ENCODE measurements around the gene DLG1.

Gene DLG1

GRCh38 chr3:197248341-197248740, 50.1 kb downstream of the DLG1 start:
- DNase-seq (ENCODE audit: low read depth in 2 of 2) = no peak

DNA sequence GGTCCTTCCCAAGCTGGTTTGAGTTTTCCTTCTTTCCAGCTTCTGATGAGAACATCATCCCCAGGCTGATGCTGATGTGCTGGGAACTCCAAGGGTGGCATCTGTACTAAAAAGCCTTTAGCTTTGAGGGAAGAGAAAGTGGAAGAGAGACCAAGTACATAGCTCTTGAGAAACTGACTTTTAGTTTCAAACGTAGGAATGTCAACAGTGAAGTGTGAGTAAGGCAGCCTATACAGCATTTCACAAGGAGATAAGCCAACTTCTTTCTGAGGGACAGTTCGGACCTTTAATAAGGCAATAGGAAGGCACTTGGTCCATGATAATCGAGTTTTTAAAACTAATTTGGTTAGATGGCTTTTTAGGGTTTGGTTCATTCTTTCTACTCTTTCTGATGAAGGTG, 53.7 kb downstream of the DLG1 start:
- DNase-seq (ENCODE audit: low read depth in 2 of 2) = no peak

DNA sequence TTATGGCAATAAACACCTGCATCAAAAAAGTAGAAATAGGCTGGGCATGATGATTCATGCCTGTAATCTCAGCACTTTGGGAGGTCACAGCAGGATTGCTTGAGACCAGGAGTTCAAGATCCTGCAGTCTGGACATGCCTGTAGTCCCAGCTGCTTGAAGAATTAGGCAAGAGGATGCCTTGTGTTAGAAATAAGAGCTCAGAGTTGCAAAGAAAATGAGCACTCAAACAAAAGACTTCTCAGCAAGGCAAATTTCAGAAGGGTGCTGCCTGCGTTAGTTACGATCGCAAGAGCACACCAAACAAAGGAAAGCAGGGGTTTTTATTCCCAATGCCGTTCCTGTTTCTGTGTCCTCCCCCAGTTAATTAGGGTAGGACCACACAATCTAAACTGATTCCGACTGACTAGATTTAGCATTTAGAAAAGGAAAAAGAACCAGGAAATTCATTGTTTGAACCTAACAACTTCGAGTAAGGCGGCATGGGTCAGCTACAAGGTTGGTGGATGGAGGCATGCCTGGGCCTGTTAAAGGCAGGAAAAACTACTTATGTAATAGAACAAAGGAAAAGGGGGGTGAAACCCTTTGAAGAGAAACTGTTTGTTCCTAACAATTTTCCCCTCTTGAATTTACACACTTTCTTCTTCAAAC, 55.5 kb downstream of the DLG1 start:
- DNase-seq (ENCODE audit: low read depth in 2 of 2) = no peak

DNA sequence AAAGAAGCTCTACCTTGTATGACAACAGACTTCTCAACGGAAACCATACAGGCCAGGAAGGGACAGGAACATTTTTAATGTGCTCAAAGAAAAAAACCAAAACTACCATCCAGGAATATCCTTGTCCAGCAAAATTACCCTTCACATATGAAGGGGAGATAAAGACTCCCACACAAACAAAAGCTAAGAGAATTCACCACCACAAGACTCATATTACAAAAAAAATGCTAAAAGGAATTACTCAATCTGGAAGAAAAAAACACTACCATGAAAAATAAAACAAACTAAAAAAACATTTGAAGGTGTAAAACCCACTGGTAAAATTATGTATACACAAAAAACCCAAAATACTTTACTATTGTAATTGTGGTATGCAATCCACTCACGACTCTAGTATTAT, 57.2 kb downstream of the DLG1 start:
- DNase-seq (ENCODE audit: low read depth in 2 of 2) = no peak

- no peak for DNase-seq (ENCODE audit: low read depth in 2 of 2)
These were observed 58.6 kb downstream of the DLG1 start for GRCh38 chr3:197239857-197240256.

DNA sequence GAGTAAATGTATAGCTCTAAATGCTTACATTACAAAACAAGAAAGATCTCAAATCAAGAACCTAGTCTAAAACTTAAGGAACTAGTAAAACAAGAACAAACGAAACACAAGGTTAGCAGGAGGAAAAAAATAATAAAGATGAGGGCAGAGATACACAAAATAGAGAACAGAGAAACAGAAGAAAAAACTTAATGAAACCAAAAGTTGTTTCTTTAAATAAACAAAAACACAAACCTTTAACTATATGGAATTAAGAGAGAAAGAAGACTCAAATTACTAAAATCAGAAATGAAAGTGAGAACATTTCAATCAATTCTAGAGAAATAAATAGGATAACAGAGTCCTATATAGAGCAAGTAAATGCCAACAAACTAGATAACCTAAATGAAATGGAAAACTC, 59.6 kb downstream of the DLG1 start:
- no peak for DNase-seq (ENCODE audit: low read depth in 2 of 2)

- no peak for DNase-seq (ENCODE audit: low read depth in 2 of 2)
These were observed 60.5 kb downstream of the DLG1 start for GRCh38 chr3:197237897-197238296.

DNA sequence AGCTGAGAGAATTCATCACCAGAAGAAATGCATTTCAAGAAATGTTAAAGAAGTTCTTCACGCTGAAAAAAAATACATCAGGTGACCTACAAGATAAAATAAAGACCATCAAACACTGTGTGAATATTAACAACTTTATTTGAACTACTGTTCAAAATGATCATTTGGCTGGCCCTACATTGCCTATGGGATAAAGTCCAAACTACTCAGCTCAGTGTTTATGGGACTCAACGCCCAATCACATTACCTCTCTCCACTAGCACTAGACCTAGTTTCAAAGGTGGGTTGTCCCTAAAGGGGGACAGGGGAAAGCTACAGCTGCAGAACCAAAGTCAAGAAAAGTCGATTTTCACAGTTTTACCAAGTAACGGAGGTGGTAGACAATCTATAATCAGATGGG, 62.0 kb downstream of the DLG1 start:
- DNase-seq (ENCODE audit: low read depth in 2 of 2) = no peak

GRCh38 chr3:197234947-197235914, 63.2 kb downstream of the DLG1 start:
- DNase-seq (ENCODE audit: low read depth in 2 of 2) = no peak

DNA sequence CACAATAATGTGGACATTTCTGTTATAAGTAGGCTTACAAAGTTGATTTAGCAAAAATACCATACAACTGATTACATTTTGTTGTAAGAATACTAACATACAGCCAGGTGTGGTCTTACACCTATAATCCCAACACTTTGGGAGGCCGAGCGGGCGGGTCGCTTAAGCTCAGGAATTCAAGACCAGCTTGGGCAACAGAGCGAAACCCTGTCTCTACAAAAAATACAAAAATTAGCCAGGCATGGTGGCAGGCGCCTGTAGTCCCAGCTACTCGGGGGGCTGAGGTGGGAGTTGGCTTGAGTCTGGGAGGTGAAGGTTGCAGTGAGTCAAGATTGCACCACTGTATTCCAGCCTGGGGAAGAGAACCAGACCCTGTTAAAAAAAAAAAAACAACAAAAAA, 67.1 kb downstream of the DLG1 start:
- no peak for DNase-seq (ENCODE audit: low read depth in 2 of 2)

- no peak for DNase-seq (ENCODE audit: low read depth in 2 of 2)
These were observed 68.6 kb downstream of the DLG1 start for GRCh38 chr3:197229836-197230235.

GRCh38 chr3:197229178-197229577, 69.2 kb downstream of the DLG1 start:
- DNase-seq (ENCODE audit: low read depth in 2 of 2) = no peak

DNA sequence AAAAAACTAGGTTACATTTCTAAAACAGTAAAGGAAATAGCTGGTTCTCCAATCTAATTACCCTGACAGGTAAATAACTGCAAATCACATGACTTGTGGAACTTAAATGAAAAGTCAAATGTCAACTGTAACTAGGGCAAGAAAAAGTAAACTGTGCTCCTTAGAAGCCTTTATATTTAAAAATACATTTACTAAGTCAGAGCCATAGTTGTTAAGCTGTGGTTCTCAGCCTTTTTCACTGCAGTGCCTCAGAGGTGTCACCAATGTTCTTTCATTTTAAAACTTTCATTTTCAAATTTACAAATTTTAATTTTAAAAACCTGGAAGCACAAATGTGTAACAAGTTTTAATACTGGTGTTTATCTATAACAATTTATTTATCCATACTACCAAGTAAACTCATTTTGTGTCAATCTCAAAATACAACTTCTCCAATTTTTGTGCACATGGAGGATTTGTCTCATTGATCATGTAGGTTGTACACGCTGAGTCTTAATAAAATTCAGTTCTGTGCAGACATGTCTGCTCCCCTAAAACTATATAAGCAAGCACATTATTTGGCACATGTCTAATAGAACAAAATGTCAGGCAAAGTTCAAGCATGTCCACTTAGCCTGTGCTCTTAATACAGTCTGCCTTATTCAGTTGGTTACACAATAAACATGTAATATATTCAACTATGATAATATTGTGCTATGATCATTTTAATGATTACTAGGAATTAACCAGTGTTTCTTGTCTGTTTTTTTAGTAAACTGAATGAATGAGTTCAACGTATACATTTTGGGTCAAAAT, 70.4 kb downstream of the DLG1 start:
- no peak for DNase-seq (ENCODE audit: low read depth in 2 of 2)

- DNase-seq (ENCODE audit: low read depth in 2 of 2) = no peak
These were observed 72.2 kb downstream of the DLG1 start for GRCh38 chr3:197226179-197226578.

DNA sequence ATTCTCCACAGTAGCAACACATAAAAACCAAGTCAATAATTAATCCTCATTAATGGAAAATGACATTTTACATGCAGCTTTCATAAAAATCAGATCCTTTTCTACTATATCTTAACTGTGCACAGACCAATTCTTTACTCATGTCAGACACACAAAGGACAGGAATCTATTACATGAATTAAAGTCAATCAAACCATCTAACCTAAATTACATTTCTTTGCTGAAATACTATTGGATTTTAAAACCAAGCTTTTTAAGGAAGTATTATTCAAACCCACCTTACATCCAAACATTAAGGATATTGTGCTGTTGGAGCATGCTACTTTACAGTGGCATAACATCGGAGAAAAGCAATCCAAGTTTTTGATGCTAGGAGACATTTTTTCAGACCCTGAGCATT, 72.8 kb downstream of the DLG1 start:
- no peak for DNase-seq (ENCODE audit: low read depth in 2 of 2)

DNA sequence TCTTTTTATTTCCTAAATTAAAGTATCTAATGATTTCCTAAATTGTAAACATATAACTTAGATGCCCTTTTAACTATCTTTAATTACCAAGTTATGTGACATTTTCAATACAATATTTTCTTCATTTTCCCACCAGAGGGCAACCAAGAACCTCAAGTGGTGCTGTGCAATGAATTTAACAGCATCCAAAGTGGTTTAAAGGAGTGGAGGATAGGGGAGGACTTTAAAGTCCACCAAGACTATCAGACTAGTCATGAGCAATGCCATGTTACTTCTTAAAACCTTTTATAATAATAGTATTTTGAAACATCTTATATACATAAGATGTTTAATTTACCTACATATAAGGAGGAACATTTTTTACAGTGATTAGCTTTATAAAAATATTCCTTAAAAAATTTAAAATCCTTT, 74.4 kb downstream of the DLG1 start:
- DNase-seq (ENCODE audit: low read depth in 2 of 2) = no peak

- no peak for DNase-seq (ENCODE audit: low read depth in 2 of 2)
These were observed 75.5 kb downstream of the DLG1 start for GRCh38 chr3:197222937-197223370.

DNA sequence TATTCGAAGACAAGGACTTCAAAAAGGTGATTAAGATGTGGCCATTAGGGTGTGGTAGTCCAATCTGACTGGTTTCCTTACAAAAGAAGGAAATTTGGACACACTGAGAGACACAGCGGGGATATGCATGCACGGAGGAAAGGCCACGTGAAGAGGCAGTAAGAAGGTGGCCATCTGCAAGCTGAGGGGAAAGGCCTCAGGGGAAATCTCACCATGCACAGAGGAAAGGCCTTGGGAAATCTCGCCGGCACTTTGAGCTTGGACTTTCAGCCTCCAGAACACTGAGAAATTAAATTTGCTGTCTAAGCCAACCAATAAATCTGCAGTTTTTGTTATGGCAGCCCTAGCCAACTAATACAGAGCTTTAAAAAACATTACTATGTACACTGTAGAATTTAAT, 78.8 kb downstream of the DLG1 start:
- DNase-seq (ENCODE audit: low read depth in 2 of 2) = no peak

DNA sequence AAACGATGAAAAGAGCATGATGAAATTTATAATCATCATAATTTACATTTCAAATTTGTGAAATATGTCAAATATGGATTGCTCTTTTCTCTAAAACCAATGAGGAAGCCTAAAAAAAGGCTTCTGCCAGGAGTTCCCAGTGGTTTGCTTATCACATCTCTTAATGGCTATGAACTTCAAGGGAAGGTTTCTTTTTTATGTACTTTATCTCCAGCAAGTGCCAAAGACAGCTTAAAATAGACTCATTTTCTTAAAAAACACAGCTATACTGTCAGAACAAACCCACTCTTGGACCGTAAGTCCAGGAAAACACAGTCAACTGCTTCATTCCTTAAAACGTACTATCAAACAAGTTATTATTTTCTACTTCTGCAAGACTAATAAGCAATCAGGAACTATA, 80.2 kb downstream of the DLG1 start:
- DNase-seq (ENCODE audit: low read depth in 2 of 2) = no peak

- no peak for DNase-seq (ENCODE audit: low read depth in 2 of 2)
These were observed 81.5 kb downstream of the DLG1 start for GRCh38 chr3:197216914-197217313.

- no peak for DNase-seq (ENCODE audit: low read depth in 2 of 2)
These were observed 82.1 kb downstream of the DLG1 start for GRCh38 chr3:197216169-197216860.

DNA sequence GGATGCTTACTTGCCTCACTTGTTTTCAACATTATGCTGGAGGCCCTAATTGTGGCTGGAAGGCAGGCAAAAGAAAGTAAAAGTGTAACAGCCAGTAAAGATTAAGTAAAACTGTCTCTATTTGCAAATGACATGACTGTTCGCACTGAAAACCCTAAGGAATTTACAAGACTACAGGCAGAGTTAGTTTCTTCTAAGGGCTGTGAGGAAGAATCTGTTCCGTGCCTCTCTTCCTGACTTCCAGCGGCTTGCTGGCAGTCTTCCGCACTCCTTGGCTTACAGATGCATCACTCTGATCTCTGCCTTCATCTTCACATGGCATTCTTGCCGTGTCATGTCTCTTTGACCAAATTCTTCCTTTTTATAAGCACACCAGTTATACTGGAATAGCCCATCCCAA, 86.1 kb downstream of the DLG1 start:
- DNase-seq (ENCODE audit: low read depth in 2 of 2) = no peak
